Endothelial cell (in vitro differentiated cells): Measurements from ENCODE around the gene NRL. TPM values are rescaled to one million over a fixed set of nuclear protein-coding genes. Genes with fewer than 3 reads are reported as not detected.

ENCODE experiments used
- DNase-seq: peaks from one replicate; pipeline ENCODE4 v3.0.0; 2021; ENCODE audit warnings: low spot score
- H3K27ac Mint-ChIP-seq: one replicate; pipeline ENCODE4 v1.8.0; 2021; ENCODE audit warnings: mixed read lengths, inconsistent platforms; ENCODE audit not compliant: unreplicated experiment
- H3K27me3 Mint-ChIP-seq: one replicate; pipeline ENCODE4 v1.8.0; 2021; ENCODE audit warnings: mild to moderate bottlenecking, moderate library complexity, mixed read lengths, inconsistent platforms; ENCODE audit not compliant: unreplicated experiment
- H3K36me3 Mint-ChIP-seq: one replicate; pipeline ENCODE4 v1.8.0; 2021; ENCODE audit warnings: mild to moderate bottlenecking, low read depth, mixed read lengths, inconsistent platforms; ENCODE audit not compliant: unreplicated experiment
- H3K4me1 Mint-ChIP-seq: one replicate; pipeline ENCODE4 v1.8.0; 2021; ENCODE audit warnings: mild to moderate bottlenecking, mixed read lengths, inconsistent platforms; ENCODE audit not compliant: unreplicated experiment
- H3K4me3 Mint-ChIP-seq: one replicate; pipeline ENCODE4 v1.8.0; 2021; ENCODE audit warnings: mild to moderate bottlenecking, mixed read lengths, inconsistent platforms; ENCODE audit not compliant: unreplicated experiment
- H3K9me3 Mint-ChIP-seq: one replicate; pipeline ENCODE4 v1.8.0; 2021; ENCODE audit warnings: mixed read lengths, inconsistent platforms; ENCODE audit not compliant: unreplicated experiment
- CTCF ChIP-seq: fragments of 200-600 bp; sonication (generic); IDR thresholded peaks from one replicate; pipeline ENCODE4 v1.5.0; 2021; ENCODE audit warnings: antibody characterized with exemption; ENCODE audit not compliant: unreplicated experiment
- total RNA-seq: library from RNA; stranded (reverse); fragmentation: NEBNext Ultra II Directional; extraction: Animal tissue kit (Norgen Biotek cat#: 25700); gene quantifications from one replicate; pipeline ENCODE4 v1.2.1, GENCODE V29; 2021; ENCODE audit not compliant: unreplicated experiment

The NRL gene
- total RNA-seq, 1 donor from 2014 or later = 1.2 TPM

DNA sequence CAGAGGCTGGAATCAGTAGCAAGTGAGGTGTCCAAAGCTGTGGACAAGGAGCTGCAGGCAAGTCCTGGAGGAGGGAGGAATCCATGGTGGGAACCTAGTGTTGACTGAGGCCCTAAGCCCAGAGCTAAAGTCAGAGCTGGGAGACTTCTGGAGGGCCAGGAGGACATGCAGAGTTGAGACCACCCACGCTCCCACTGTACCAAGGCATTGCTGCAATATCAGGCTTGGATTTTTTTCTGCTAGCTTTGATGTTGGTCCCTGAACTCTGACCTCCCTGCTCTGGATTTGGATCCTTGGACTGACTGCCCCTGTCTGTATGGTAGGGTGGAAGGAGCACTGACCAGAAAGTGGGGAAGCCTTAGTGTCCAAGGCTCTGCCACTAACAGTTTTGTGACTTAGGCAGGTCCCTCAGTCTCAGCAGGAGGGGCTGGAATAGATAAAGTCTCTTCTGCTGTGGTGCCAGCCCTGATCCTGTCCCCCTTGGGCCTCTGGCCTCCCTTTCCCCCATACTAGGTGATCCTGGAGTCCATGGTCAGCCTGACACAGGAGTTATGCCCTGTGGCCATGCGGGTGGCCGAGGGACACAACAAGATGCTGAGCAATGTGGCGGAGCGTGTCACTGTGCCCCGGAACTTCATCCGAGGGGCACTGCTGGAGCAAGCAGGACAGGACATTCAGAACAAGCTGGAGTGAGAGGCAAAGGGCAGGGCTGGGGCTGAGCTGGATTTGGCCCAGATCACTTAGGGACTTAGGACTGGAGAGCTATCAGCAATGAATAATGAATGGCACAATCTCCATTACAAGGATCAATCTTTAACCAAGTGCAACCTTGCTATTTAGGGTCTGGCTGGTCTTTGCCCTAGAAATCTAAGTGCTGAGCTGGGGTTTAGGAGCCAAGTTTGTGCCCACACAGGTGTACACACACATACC lies 53.5 kb downstream of the NRL start:
- Mint-ChIP-seq H3K27ac (no peak overlapping the region), H3K9me3 (no peaks in the 10 kb centered on the region), H3K4me3 (no peak overlapping the region), H3K27me3 (peaks cover 16% of the 10 kb centered on the region), H3K4me1 (no peaks in the 10 kb centered on the region), H3K36me3 (no peaks in the 10 kb centered on the region)
- TF ChIP-seq CTCF = no peak
- no peak for DNase-seq

GRCh38 chr14:24060443-24060842 lies 54.3 kb downstream of the NRL start:
- H3K4me1 Mint-ChIP-seq = no peaks in the 10 kb centered on the region
- no peak for TF ChIP-seq CTCF

GRCh38 chr14:24059841-24060388 lies 54.8 kb downstream of the NRL start:
- Mint-ChIP-seq H3K4me3 (no peak overlapping the region), H3K36me3 (no peaks in the 10 kb centered on the region), H3K27me3 (peaks cover 20% of the 10 kb centered on the region), H3K27ac (no peak overlapping the region), H3K4me1 (no peaks in the 10 kb centered on the region), H3K9me3 (no peaks in the 10 kb centered on the region)
- DNase-seq = no peak
- TF ChIP-seq CTCF = no peak

More at GRCh38 chr14:24060443-24060842, 54.3 kb downstream of the NRL start:
- H3K36me3 Mint-ChIP-seq = no peaks in the 10 kb centered on the region
- no peak overlapping the region for H3K4me3 Mint-ChIP-seq
- H3K27ac Mint-ChIP-seq = no peak overlapping the region
- H3K27me3 Mint-ChIP-seq = peaks cover 16% of the 10 kb centered on the region
- no peaks in the 10 kb centered on the region for H3K9me3 Mint-ChIP-seq
- DNase-seq = no peak

GRCh38 chr14:24058951-24059475 lies 55.7 kb downstream of the NRL start:
- Mint-ChIP-seq H3K27ac (peak overlapping the region; percentile 64), H3K36me3 (no peaks in the 10 kb centered on the region), H3K9me3 (no peaks in the 10 kb centered on the region), H3K4me1 (no peaks in the 10 kb centered on the region), H3K27me3 (peaks cover 23% of the 10 kb centered on the region), H3K4me3 (peak overlapping the region; percentile 37)
- TF ChIP-seq CTCF = no peak
- DNase-seq = no peak
